ENCODE measurements around the gene ZNF799.

- TF ChIP-seq SNAI2 (CRISPR knock-in tag; IDR thresholded peaks at IDR 0.05) (no peak), ZNF8 (CRISPR knock-in tag; IDR thresholded peaks at IDR 0.05) (no peak), ZNF565 (CRISPR knock-in tag; conservative IDR thresholded peaks at IDR 0.05; ENCODE audit: low read depth) (no peak), OSR1 (CRISPR knock-in tag; IDR thresholded peaks at IDR 0.05) (no peak), PATZ1 (CRISPR knock-in tag; IDR thresholded peaks at IDR 0.05; ENCODE audit: borderline replicate concordance) (no peak), RARB (CRISPR knock-in tag; IDR thresholded peaks at IDR 0.05) (no peak), CSRNP3 (CRISPR knock-in tag; IDR thresholded peaks at IDR 0.05) (no peak), BACH2 (CRISPR knock-in tag; IDR thresholded peaks at IDR 0.05; ENCODE audit: borderline replicate concordance) (no peak), TCF4 (CRISPR knock-in tag; IDR thresholded peaks at IDR 0.05; ENCODE audit: borderline replicate concordance) (no peak)
Observed at GRCh38 chr19:12345197-12345596, 55.9 kb downstream of the ZNF799 start.
